OCI-LY1 (cell line): Measurements from ENCODE around the gene IRF4.

Experiments used
- CTCF ChIP-seq: fragments of 200-600 bp; sonication (generic), shearing (Covaris generic); IDR thresholded peaks from 2 replicates; pipeline ENCODE4 v1.5.1; 2017; ENCODE audit warnings: mild to moderate bottlenecking, antibody characterized with exemption, low read length, moderate library complexity, mixed read lengths
- EZH2 ChIP-seq: fragments of 200-600 bp; sonication (generic), shearing (Covaris generic); IDR thresholded peaks from 2 replicates; pipeline ENCODE4 v1.8.0; 2017; ENCODE audit warnings: borderline replicate concordance, mixed run types, mild to moderate bottlenecking, antibody characterized with exemption, low read length, moderate library complexity, mixed read lengths

GRCh38 chr6:357261-357790, 34.2 kb upstream of the IRF4 start:
- TF ChIP-seq EZH2 (no peak), CTCF (no peak)
